ENCODE results near the gene DIAPH2.

DNA sequence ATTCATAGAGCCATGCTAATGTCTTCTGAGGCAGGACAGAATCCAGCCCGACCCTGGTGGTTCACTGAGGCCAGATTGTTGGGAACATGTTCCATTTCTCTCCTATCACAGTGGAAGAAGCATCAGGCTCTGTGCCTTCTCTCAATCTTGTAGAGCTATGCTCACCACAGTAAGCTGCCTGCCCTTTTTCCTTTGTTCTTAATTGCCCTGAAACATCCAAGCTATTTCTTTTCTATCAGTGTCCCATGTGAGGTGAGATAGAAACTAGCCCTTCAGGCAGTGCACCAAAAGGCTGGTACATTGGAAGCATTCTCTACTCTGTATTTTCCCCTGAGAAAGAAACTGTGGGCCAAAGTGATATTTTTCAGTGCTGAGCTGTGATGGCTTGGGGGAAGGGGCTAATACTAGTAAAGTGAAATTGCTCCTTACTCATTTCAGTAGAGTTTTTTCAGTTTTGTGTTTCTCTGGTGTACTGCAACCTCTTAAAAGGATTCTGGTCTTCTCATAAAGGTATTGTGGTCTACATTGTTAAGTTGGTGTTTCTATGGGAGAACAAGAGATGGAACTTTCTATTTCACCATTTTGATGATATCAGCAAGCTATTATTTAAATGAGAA is 810.2 kb downstream of the DIAPH2 start:
- TF ChIP-seq, protein P1, sequence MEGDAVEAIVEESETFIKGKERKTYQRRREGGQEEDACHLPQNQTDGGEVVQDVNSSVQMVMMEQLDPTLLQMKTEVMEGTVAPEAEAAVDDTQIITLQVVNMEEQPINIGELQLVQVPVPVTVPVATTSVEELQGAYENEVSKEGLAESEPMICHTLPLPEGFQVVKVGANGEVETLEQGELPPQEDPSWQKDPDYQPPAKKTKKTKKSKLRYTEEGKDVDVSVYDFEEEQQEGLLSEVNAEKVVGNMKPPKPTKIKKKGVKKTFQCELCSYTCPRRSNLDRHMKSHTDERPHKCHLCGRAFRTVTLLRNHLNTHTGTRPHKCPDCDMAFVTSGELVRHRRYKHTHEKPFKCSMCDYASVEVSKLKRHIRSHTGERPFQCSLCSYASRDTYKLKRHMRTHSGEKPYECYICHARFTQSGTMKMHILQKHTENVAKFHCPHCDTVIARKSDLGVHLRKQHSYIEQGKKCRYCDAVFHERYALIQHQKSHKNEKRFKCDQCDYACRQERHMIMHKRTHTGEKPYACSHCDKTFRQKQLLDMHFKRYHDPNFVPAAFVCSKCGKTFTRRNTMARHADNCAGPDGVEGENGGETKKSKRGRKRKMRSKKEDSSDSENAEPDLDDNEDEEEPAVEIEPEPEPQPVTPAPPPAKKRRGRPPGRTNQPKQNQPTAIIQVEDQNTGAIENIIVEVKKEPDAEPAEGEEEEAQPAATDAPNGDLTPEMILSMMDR (IDR thresholded peaks at IDR 0.05; ENCODE audit: low read depth, low read length): no peak
- TF ChIP-seq POLR2A (IDR thresholded peaks at IDR 0.05; ENCODE audit: extremely low read depth, insufficient read length): no peak
- TF ChIP-seq, protein P2, sequence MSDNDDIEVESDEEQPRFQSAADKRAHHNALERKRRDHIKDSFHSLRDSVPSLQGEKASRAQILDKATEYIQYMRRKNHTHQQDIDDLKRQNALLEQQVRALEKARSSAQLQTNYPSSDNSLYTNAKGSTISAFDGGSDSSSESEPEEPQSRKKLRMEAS (IDR thresholded peaks at IDR 0.05; ENCODE audit: low read depth, low read length): no peak
- TF ChIP-seq MYC (IDR thresholded peaks at IDR 0.05; ENCODE audit: low read depth, low read length): no peak

Data from NB4 (cell line).